T-helper 1 cell treated with Interleukin-12 subunit alpha and Interleukin-12 subunit beta and Interleukin-4 antibody, amounts not matched to agents 30 ng/mL and 1 ng/mL, for 36 hours (primary cell): Measurements from ENCODE around the gene HESX1. TPM values are rescaled to one million over a fixed set of nuclear protein-coding genes. Genes with fewer than 3 reads are reported as not detected.

Experiments used
- intact Hi-C: fragments of 100-400 bp; cut with micrococcal nuclease; formaldehyde crosslinking; loops from one replicate; pipeline ENCODE4 v1.15.1; 2024
- total RNA-seq: library from RNA; stranded (reverse); gene quantifications from 2 replicates; pipeline ENCODE4 v1.2.3, GENCODE V29; 2022

The HESX1 gene
- total RNA-seq, 1 donor from 2014 or later = 0.22 TPM

- intact Hi-C loops = no loop called here
Observed at GRCh38 chr3:57150113-57150581, 49.6 kb downstream of the HESX1 start.

Other genes starting within 250 kb of the HESX1 start
- gene SPATA12, start 139.3 kb downstream of the HESX1 start, total RNA-seq = not detected in 2 replicates
- 0.02 TPM in 1 of 2 replicates, not detected in the other for gene IL17RD, start 34.6 kb downstream of the HESX1 start, total RNA-seq
- gene APPL1, start 27.8 kb upstream of the HESX1 start, total RNA-seq = 39.4 and 39.5 TPM in 2 replicates
- not detected in 2 replicates for gene ASB14, start 92.7 kb upstream of the HESX1 start, total RNA-seq